GM23248 (cell line): ENCODE results near the gene TRIP12.

Experiments
- EZH2 ChIP-seq: fragments of 200-600 bp; sonication (generic); IDR thresholded peaks from 2 replicates; pipeline ENCODE4 v1.6.1; 2018; ENCODE audit warnings: antibody characterized with exemption, mild to moderate bottlenecking; ENCODE audit not compliant: insufficient read depth, poor library complexity, severe bottlenecking
- EZH2phosphoT487 ChIP-seq: fragments of 200-600 bp; sonication (generic); IDR thresholded peaks from 2 replicates; pipeline ENCODE4 v1.6.1; 2018; ENCODE audit warnings: antibody characterized with exemption, moderate library complexity, mild to moderate bottlenecking, low read depth; ENCODE audit not compliant: insufficient read depth

GRCh38 chr2:229860334-229860733 lies 61.5 kb downstream of the TRIP12 start:
- TF ChIP-seq EZH2phosphoT487, result no peak
- TF ChIP-seq EZH2, result no peak
